ENCODE measurements around the gene OR52D1.
A peak's percentile ranks its signal among the peaks of the same experiment; 100 is the strongest.

OR52D1 gene

DNA sequence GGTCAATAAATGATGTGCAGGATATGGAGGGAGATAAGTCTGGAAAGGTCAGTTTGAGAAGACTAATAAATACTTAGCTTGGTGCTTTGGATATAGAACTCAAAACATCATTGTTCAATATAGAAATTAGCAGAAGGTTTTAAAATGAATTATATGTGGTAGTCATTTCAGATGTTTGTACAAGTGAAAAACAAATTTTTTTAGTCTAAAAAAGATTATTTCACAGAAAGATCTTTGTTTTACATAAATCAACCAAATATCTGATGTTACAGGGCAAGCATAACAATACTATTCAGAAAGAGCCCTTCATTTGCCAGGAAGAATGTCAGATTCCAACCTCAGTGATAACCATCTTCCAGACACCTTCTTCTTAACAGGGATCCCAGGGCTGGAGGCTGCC is at the start of gene OR52D1:
Gene OR52D1 (plus strand): TSS at position 301 of the 400 bp plus-strand sequence. CDS start 22 bp downstream, at position 323.
- no peaks in the 10 kb centered on the region for H3K27me3 Mint-ChIP-seq
- H3K4me3 Mint-ChIP-seq, result no peak within 1 kb of the TSS
- H3K27ac Mint-ChIP-seq, result no peak within 1 kb of the TSS
- peaks cover 6% of the 10 kb centered on the region for H3K4me1 Mint-ChIP-seq
- no peaks in the 10 kb centered on the region for H3K36me3 Mint-ChIP-seq
- ATAC-seq, result no peak
- no peaks in the 10 kb centered on the region for H3K9me3 Mint-ChIP-seq

DNA sequence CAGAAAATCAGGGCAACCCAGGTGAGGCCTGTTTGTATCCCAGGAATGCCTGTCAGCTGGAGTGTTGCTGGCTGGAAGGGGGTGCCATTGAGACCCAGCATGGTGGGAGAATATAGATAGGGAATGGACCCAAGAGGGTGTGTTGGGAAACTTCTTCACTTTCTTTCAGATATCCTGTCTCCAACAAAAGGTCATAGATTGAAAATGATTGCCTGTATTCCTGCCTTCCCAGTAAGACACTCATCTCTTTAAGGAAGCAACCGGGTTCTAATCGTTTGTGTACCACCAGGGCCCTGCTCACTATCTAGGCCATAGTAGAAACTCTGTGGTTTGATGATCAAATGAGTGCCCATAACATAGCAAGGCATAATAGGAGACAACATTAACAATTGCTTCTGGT is 47.1 kb upstream of the OR52D1 start, which contains the start of gene OR51I1:
Gene OR51I1 (minus strand): TSS at position 101 of the 400 bp plus-strand sequence. CDS start 0 bp downstream, at position 101.
- H3K4me3 Mint-ChIP-seq, result no peak within 1 kb of the TSS
- no peak for ATAC-seq
- peaks cover 3% of the 10 kb centered on the region for H3K9me3 Mint-ChIP-seq
- H3K27me3 Mint-ChIP-seq, result peaks cover 20% of the 10 kb centered on the region
- no peaks in the 10 kb centered on the region for H3K4me1 Mint-ChIP-seq
- H3K36me3 Mint-ChIP-seq, result no peaks in the 10 kb centered on the region
- H3K27ac Mint-ChIP-seq, result no peak within 1 kb of the TSS

DNA sequence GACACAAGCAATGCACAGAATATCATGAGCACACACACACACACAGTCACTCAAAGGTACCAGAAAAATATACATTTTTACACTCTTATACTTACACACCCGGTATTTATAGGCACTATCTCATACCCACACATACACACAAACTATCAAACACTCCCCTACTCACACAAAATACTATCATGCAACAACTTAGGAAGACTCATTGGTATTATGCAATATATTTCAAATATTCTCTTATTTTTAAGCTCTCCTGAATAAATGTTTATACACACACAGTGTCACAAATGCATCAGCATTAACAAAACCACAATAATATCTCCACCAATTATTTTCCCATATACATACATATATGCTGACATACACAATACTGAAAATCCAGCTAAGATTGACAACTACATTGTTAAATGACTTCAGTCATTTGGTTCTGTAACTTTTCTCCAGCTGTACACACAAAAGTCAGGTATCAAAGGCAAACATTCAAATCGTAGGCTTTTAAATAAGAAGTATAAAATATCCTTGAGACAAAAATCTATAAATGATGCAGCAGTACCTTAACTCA is 44.6 kb upstream of the OR52D1 start:
- no peaks in the 10 kb centered on the region for H3K4me1 Mint-ChIP-seq
- H3K27me3 Mint-ChIP-seq, result peaks cover 20% of the 10 kb centered on the region
- H3K4me3 Mint-ChIP-seq, result no peak overlapping the region
- no peaks in the 10 kb centered on the region for H3K36me3 Mint-ChIP-seq
- no peak overlapping the region for H3K27ac Mint-ChIP-seq
- no peak for ATAC-seq
- H3K9me3 Mint-ChIP-seq, result peaks cover 3% of the 10 kb centered on the region

DNA sequence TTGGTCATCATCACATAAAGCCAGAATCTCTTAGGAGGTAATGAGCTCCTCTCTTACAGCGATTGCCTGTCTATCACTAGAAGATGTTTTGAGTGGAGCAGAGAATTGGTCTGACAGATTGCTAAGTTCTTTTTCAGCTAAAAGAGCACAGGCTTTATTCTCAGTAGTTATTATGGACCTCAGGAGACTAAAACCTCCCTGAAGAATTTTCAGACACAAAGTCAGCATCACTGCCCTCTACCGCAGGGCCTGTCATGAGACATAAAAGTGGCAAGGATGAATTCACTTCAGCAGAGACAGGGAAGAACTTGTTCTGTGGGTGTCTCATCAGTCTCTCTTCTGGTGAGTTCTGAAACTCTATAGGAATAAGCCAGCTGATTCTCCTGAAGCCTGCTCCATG is 39.5 kb upstream of the OR52D1 start, which contains the start of gene OR51I2:
Gene OR51I2 (plus strand): TSS at position 301 of the 400 bp plus-strand sequence. CDS start 4,166 bp downstream, outside the sequence.
- Mint-ChIP-seq H3K4me1 (no peaks in the 10 kb centered on the region), H3K36me3 (no peaks in the 10 kb centered on the region)

DNA sequence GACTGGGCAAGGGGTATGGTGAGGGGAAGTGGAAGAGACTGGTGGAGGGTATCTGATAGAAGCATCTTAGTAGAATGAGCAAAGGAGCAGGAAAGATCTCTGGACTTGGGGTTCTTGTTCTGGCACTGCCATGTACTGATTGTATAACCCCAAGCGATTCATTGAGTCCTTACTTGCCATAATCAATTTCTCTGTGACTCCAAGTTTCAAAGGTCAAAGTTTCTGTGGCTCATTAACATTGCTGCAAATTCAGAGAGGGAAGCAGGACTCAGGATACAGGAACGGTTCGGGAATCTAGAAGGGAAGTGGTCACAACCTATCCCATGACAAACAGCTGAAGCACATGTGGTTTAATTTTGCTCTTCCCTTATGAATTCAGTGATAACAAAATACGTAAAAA is 39.1 kb upstream of the OR52D1 start:
- no peak overlapping the region for H3K4me3 Mint-ChIP-seq
- peaks cover 2% of the 10 kb centered on the region for H3K27me3 Mint-ChIP-seq
- H3K4me1 Mint-ChIP-seq, result no peaks in the 10 kb centered on the region
- no peak for ATAC-seq
- H3K27ac Mint-ChIP-seq, result no peak overlapping the region
- no peaks in the 10 kb centered on the region for H3K36me3 Mint-ChIP-seq
- H3K9me3 Mint-ChIP-seq, result no peaks in the 10 kb centered on the region

More for the DNA sequence above, 39.5 kb upstream of the OR52D1 start, which contains the start of gene OR51I2:
- ATAC-seq, result no peak
- Mint-ChIP-seq H3K27ac (no peak within 1 kb of the TSS), H3K4me3 (no peak within 1 kb of the TSS), H3K9me3 (no peaks in the 10 kb centered on the region), H3K27me3 (peaks cover 6% of the 10 kb centered on the region)

DNA sequence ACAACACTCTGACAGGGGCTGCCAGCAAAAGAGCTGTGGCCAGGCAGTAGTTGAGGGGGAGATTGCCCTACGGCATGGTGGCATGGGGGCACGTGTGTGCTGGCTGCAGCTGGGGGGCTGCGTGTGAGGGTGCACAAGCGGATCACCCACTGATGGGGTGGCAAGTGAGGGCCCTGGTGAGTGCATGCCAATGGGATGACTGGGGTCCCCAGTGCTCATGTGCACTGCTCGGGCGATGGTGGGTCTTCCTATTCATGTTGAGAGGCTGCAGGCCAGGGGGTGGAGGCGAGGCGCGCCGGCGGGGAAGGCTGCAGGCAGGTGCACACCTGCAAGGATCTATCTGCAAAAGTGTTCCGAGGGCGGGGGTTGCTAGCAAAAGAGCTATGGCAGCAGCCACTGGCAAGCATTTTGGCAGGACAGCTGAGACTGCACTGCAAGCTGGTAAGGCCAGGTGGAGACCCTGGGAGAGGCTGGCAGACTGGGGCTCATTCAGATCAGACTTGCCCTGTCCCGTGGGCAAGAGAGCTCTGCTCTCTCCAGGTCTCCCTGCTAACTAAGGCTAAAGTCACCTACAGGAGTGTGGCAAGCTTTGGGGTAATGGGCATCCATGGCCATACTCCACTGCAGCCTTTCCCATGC is 27.4 kb upstream of the OR52D1 start:
- H3K4me3 Mint-ChIP-seq, result no peak overlapping the region

DNA sequence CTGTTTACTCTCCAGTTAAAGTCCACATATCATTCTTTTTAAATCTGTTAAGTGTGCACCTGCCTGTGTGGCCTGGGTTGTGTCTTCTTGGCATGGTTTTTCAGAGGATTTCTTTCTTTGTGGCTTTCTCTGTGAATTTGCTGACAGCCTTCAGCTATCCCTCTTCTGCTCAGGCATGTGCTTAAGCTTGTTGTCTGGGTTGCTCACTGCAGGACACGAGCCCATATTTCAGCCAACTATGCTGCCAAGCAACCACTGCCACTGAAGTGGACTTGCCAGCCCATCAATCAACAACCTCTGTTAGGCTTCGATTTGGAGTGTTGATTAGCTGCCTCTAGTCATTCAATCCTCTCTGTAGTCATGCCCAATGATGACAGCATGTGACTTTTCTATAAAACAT is 21.0 kb upstream of the OR52D1 start:
- H3K4me1 Mint-ChIP-seq, result no peaks in the 10 kb centered on the region
- H3K27me3 Mint-ChIP-seq, result peaks cover 12% of the 10 kb centered on the region
- H3K27ac Mint-ChIP-seq, result no peak overlapping the region
- ATAC-seq, result no peak
- no peak overlapping the region for H3K4me3 Mint-ChIP-seq
- H3K36me3 Mint-ChIP-seq, result no peaks in the 10 kb centered on the region
- H3K9me3 Mint-ChIP-seq, result no peaks in the 10 kb centered on the region

More for the DNA sequence above, 27.4 kb upstream of the OR52D1 start:
- no peak for ATAC-seq
- H3K36me3 Mint-ChIP-seq, result no peaks in the 10 kb centered on the region
- H3K4me1 Mint-ChIP-seq, result no peaks in the 10 kb centered on the region
- peaks cover 5% of the 10 kb centered on the region for H3K9me3 Mint-ChIP-seq
- no peak overlapping the region for H3K27ac Mint-ChIP-seq
- H3K27me3 Mint-ChIP-seq, result peaks cover 7% of the 10 kb centered on the region

DNA sequence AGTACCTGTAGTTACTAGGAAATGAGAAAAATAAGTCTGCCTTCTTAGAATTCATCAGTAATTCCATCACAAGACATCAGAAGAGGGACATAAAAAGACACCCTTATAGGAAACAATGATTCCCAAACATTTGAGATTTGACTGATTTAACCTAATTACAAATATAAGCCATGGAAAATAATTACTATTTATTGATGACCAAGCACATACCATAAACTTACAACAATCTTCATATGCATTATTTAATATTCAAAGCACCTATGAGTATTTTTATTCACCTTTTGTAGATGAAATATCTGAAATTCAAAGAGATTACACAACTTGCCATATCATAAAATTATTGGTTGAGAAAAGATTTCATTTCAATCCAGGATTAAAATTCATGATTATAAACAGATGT is 14.6 kb upstream of the OR52D1 start:
- no peak overlapping the region for H3K4me3 Mint-ChIP-seq
- H3K9me3 Mint-ChIP-seq, result no peaks in the 10 kb centered on the region
- H3K4me1 Mint-ChIP-seq, result no peaks in the 10 kb centered on the region
- no peak overlapping the region for H3K27ac Mint-ChIP-seq
- no peaks in the 10 kb centered on the region for H3K36me3 Mint-ChIP-seq
- H3K27me3 Mint-ChIP-seq, result peaks cover 25% of the 10 kb centered on the region
- no peak for ATAC-seq

DNA sequence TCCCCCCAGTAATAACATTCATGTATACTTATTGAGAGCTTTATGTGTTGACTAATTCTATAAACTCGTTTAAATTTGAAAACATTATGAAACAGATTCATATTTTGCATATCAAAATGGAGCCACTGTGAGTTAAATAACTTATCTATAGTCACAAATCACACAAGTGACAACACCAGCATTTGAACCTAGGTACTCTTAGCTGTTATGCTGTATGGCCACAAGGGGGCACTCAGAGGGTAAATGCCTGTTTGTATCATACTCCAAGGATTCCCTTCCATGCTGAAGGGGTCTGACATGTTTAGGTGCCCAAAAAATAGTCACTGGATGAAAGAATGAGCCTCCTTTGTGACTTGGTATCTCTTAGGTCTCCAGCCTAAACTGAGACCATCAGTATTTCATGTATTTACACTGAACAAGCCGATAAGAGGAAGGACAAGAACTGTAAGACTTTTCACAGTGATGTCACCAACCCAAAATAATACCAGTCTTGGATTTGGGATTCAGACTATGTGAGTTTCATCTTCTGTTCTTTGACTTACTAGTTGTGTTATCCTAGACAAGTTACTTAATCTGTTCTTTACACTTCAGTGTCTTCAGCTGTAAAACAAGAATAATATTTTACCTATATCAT is 12.2 kb upstream of the OR52D1 start:
- no peak overlapping the region for H3K4me3 Mint-ChIP-seq
- peaks cover 13% of the 10 kb centered on the region for H3K27me3 Mint-ChIP-seq
- no peaks in the 10 kb centered on the region for H3K4me1 Mint-ChIP-seq
- H3K9me3 Mint-ChIP-seq, result no peaks in the 10 kb centered on the region
- H3K27ac Mint-ChIP-seq, result no peak overlapping the region
- H3K36me3 Mint-ChIP-seq, result no peaks in the 10 kb centered on the region
- ATAC-seq, result no peak

DNA sequence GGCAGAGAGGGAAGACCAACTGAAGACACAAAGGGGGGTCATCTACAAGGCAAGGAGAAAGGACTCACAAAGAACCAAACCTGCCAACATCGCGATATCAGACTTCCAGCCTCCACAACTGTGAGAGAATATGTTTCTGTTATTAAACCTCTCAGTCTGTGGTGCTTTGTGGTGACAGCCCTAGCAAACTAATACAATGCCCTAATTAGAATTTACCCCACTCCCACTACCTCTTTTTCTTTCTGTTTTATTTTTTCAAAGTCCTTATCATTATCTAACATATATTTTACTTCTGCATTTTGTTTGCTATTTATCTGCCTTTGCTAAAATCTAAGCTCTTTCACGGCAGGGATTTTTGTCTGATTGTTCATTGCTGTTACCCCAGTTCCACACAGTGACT is 2.5 kb upstream of the OR52D1 start:
- H3K27me3 Mint-ChIP-seq, result no peaks in the 10 kb centered on the region
- no peaks in the 10 kb centered on the region for H3K9me3 Mint-ChIP-seq
- peaks cover 6% of the 10 kb centered on the region for H3K4me1 Mint-ChIP-seq
- no peak overlapping the region for H3K4me3 Mint-ChIP-seq
- H3K36me3 Mint-ChIP-seq, result no peaks in the 10 kb centered on the region
- ATAC-seq, result peak; percentile 27
- H3K27ac Mint-ChIP-seq, result no peak overlapping the region

DNA sequence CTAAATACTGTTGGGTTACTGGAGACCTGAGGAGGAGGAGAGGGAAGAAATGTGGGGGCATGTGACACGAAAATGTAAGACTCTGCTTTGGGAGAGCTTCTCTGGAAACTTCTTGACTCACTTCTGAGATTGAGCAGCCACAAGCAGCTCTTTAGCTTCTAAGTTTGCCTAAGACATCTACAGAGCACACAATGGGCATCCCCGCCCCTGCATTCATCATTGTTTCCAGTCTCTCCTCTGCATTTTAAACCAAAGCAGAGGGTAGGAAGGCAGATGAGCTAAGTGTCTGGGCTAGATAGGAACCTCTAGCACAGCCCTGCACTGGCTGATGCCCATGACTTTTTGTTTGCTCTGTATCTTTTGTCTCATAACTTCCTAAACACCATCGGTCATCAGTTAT is 2.1 kb upstream of the OR52D1 start:
- ATAC-seq, result peak; percentile 64
- Mint-ChIP-seq H3K4me3 (no peak overlapping the region), H3K9me3 (no peaks in the 10 kb centered on the region), H3K4me1 (peaks cover 6% of the 10 kb centered on the region), H3K27ac (no peak overlapping the region), H3K27me3 (no peaks in the 10 kb centered on the region), H3K36me3 (no peaks in the 10 kb centered on the region)

DNA sequence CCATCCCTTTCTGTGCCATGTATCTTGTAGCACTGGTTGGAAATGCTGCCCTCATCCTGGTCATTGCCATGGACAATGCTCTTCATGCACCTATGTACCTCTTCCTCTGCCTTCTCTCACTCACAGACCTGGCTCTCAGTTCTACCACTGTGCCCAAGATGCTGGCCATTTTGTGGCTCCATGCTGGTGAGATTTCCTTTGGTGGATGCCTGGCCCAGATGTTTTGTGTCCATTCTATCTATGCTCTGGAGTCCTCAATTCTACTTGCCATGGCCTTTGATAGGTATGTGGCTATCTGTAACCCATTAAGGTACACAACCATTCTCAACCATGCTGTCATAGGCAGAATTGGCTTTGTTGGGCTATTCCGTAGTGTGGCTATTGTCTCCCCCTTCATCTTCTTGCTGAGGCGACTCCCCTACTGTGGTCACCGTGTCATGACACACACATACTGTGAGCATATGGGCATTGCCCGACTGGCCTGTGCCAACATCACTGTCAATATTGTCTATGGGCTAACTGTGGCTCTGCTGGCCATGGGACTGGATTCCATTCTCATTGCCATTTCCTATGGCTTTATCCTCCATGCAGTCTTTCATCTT is 414 bp downstream of the OR52D1 start:
- no peaks in the 10 kb centered on the region for H3K36me3 Mint-ChIP-seq
- peaks cover 6% of the 10 kb centered on the region for H3K4me1 Mint-ChIP-seq
- H3K9me3 Mint-ChIP-seq, result no peaks in the 10 kb centered on the region
- H3K27ac Mint-ChIP-seq, result no peak overlapping the region
- H3K27me3 Mint-ChIP-seq, result no peaks in the 10 kb centered on the region
- no peak for ATAC-seq
- H3K4me3 Mint-ChIP-seq, result no peak overlapping the region

DNA sequence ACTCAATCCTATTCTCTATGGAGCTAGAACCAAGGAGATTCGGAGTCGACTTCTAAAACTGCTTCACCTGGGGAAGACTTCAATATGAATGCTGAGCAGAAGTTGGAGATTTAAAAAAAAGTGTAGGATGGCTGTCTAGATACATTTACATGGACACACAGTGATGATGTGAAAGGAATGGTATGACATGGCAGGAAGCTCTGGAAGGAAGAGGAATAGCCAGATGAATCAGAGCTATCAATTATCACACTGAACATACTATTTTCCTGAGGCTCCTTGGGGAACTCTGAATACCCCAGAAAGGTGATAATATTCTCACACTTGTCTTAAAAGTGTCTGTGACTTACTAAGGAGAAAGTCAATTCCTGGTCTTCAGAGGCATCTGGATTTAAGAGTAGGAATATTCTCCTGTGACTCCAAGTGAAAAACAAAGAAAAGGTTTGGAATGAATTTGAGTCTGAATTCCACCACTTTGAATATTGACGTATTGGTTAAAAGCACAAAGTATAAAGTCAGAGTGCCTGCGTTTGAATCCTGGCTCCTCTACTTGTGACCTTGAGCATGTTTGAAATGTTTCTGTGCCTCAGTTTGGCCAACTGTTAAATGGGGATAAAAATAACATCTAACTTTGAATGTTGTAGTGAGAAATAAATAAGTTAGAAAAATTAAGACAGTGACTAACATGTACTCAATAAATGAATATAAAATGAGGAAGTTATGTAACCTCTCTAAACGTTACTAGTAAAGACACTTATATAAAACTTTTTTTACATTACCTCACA is 1.3 kb downstream of the OR52D1 start:
- H3K9me3 Mint-ChIP-seq, result no peaks in the 10 kb centered on the region
- H3K4me3 Mint-ChIP-seq, result no peak overlapping the region
- H3K27ac Mint-ChIP-seq, result no peak overlapping the region

DNA sequence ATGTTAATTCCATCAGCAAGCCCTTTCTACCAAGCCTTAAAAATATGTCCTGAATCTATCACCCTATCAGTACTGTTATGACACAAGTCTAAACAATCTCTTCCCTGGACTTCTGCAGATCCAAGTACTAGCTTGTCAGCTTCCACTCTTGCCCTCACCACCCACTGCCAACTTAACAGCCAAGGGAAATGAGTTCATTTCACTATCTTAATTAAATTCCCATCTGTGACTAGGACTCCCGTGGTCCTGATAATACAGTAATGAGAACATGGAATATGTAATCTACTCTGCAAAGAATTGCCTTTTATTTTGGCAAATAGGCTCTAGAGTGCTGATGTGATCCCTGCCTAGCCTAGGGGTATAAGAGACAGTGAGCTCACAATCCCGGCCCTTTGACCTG is 11.2 kb downstream of the OR52D1 start:
- no peak overlapping the region for H3K4me3 Mint-ChIP-seq
- ATAC-seq, result no peak
- no peak overlapping the region for H3K27ac Mint-ChIP-seq
- no peaks in the 10 kb centered on the region for H3K36me3 Mint-ChIP-seq
- H3K27me3 Mint-ChIP-seq, result peaks cover 13% of the 10 kb centered on the region
- no peaks in the 10 kb centered on the region for H3K4me1 Mint-ChIP-seq
- H3K9me3 Mint-ChIP-seq, result no peaks in the 10 kb centered on the region

More for the DNA sequence above, 1.3 kb downstream of the OR52D1 start:
- no peaks in the 10 kb centered on the region for H3K36me3 Mint-ChIP-seq
- no peaks in the 10 kb centered on the region for H3K27me3 Mint-ChIP-seq
- no peak for ATAC-seq
- peaks cover 6% of the 10 kb centered on the region for H3K4me1 Mint-ChIP-seq

DNA sequence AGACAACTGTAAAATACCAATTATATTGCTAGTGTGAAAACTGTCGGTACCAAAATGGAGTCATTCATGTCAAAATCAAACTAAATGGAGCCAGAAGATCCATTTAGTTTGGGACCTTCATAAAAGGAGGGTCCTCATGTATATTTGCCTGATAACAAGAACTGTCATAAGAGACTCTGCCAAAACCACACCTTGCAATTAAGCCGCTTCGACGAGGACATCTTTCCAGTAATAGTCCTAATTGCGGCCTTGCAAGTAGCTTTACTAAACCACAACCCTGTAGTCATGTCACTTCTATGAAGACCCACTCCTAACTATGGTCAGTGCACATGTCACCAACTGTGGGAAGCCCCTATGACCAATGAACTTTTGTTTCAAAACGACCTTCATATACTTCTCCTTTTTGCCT is 11.9 kb downstream of the OR52D1 start:
- Mint-ChIP-seq H3K36me3 (no peaks in the 10 kb centered on the region), H3K27me3 (peaks cover 13% of the 10 kb centered on the region), H3K4me1 (no peaks in the 10 kb centered on the region), H3K27ac (no peak overlapping the region), H3K4me3 (no peak overlapping the region), H3K9me3 (no peaks in the 10 kb centered on the region)
- no peak for ATAC-seq

Measured in stimulated activated memory B cell treated with anti-CD40 and anti-IgM and Interleukin-4, amounts not matched to agents 10 μg/mL and 1 μg/mL and 100 μg/mL, for 72 hours (primary cell).